Astrocyte of the hippocampus (primary cell): ENCODE data around the gene MTHFD2.
A peak's percentile ranks its signal among the peaks of the same experiment; 100 is the strongest.
"Not testable (repeated sequence)": the region's sequence is repeated elsewhere in the genome, so short reads cannot be mapped to it uniquely, and the experiment has no call there.

ENCODE experiments used
- DNase-seq: peaks from one replicate; pipeline ENCODE4 v3.0.0; 2011; ENCODE audit warnings: low read depth, low spot score

Gene MTHFD2

GRCh38 chr2:74198461-74199274 lies at the start of gene MTHFD2:
Gene MTHFD2 (plus strand): TSS chr2:74198615. CDS start chr2:74198642, 27 bp downstream.
- peak; percentile 98 for DNase-seq

- no peak for DNase-seq
Measured at GRCh38 chr2:74149247-74149525, 49.2 kb upstream of the MTHFD2 start.

- DNase-seq: no peak
Measured at GRCh38 chr2:74149570-74150319, 48.7 kb upstream of the MTHFD2 start.

- DNase-seq: no peak
Measured at GRCh38 chr2:74152954-74153353, 45.5 kb upstream of the MTHFD2 start.

GRCh38 chr2:74155830-74156229 lies 42.6 kb upstream of the MTHFD2 start:
- DNase-seq: no peak

- DNase-seq: no peak
Measured at GRCh38 chr2:74162951-74163350, 35.5 kb upstream of the MTHFD2 start.

- DNase-seq: no peak
Measured at GRCh38 chr2:74164761-74165160, 33.7 kb upstream of the MTHFD2 start.

GRCh38 chr2:74168739-74169138 lies 29.7 kb upstream of the MTHFD2 start:
- no peak for DNase-seq

- DNase-seq: no peak
Measured at GRCh38 chr2:74174909-74175308, 23.5 kb upstream of the MTHFD2 start.

GRCh38 chr2:74177696-74178095 lies 20.7 kb upstream of the MTHFD2 start:
- DNase-seq: no peak

- peak; percentile 99 for DNase-seq
Measured at GRCh38 chr2:74178211-74179062, 20.0 kb upstream of the MTHFD2 start, which contains the start of gene MOB1A. Gene MOB1A (minus strand): TSS chr2:74178879. CDS start chr2:74178674, 205 bp downstream.

- DNase-seq: no peak
Measured at GRCh38 chr2:74179063-74179865, 19.2 kb upstream of the MTHFD2 start.

GRCh38 chr2:74181739-74182138 lies 16.7 kb upstream of the MTHFD2 start:
- DNase-seq: no peak

GRCh38 chr2:74183878-74184277 lies 14.5 kb upstream of the MTHFD2 start:
- DNase-seq: no peak

GRCh38 chr2:74186038-74186437 lies 12.4 kb upstream of the MTHFD2 start:
- DNase-seq: no peak

- DNase-seq: not testable (repeated sequence)
Measured at GRCh38 chr2:74186706-74187105, 11.7 kb upstream of the MTHFD2 start.

GRCh38 chr2:74188018-74188601 lies 10.3 kb upstream of the MTHFD2 start:
- peak; percentile 77 for DNase-seq

- no peak for DNase-seq
Measured at GRCh38 chr2:74188696-74189095, 9.7 kb upstream of the MTHFD2 start.

GRCh38 chr2:74191596-74192380 lies 6.6 kb upstream of the MTHFD2 start:
- no peak for DNase-seq

GRCh38 chr2:74194799-74195198 lies 3.6 kb upstream of the MTHFD2 start:
- DNase-seq: no peak
